ENCODE results near the gene POLR2J. TPM values are rescaled to one million over a fixed set of nuclear protein-coding genes. Genes with fewer than 3 reads are reported as not detected.
A peak's percentile ranks its signal among the peaks of the same experiment; 100 is the strongest.

The POLR2J gene
- total RNA-seq, 1 experiment from 2014 or later: 42.0 TPM

DNA sequence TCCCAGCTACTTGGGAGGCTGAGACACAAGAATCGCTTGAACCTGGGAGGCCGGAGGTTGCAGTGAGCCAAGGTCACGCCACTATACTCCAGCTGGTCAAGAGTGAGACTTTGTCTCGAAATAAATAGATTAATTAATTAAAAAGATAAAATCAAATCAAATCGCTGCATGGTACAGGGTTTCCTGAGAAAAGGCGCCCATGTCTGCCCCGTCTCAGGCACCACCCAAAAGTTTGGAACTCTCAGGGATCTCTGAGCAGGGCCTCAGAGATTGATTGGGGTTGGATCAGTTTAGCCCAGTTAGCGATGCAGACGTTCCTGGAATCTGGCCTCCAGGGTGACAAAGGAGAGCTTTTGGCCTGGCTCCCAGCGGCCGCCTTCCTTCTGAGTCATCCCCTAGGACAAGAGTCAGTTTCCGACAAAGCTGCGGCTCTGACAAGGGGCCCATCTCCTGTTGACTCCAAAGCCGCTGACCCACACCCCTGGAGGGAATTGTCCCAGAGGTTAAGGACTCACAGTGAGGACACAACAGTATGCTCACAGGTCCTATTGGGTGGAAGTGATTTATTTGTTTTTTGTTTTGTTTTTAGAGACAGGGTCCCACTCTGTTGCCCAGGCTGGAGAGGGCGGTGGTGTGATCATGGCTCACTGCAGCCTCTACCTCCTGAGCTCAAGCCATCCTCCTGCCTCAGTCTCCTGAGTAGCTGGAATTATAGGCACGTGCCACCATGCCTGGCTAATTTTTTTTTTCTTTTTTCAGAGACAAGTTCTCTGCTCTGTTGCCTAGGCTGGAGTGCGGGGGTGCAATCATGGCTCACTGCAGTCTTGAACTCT is 38.5 kb downstream of the POLR2J start:
- peak; percentile 79 for DNase-seq (ENCODE audit: low spot score)

GRCh38 chr7:102436118-102436517 is 42.6 kb downstream of the POLR2J start:
- no peak for DNase-seq (ENCODE audit: low spot score)

DNA sequence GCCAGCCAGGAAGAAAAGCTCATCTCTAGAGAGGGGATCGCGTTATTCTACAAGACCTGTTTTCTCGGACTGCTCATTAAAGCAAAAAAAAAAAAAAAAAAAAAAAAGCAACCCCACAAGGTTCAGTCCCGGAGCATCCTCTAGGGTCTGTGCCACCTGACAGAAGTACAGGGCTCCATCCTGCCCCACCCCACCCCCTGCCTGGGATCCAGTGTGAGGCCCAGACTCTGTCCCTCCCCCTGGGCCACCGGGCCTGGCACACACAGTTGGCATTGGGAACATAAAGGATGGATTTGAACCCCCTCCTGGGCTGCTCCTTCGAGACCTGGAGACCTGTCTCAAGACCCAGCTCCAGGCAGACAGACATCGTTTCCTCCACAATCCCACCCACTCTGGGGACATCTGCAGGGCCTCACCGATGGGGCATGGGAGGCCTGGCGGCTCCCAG is 44.7 kb downstream of the POLR2J start:
- DNase-seq (ENCODE audit: low spot score): no peak

GRCh38 chr7:102433219-102434038 is 45.3 kb downstream of the POLR2J start, which contains the start of gene ORAI2:
TSS of gene ORAI2 (plus strand) at chr7:102433575. CDS start at chr7:102438957, 5,382 bp downstream.
- DNase-seq (ENCODE audit: low spot score): peak; percentile 69

GRCh38 chr7:102432442-102433218 is 46.1 kb downstream of the POLR2J start:
- DNase-seq (ENCODE audit: low spot score): no peak

DNA sequence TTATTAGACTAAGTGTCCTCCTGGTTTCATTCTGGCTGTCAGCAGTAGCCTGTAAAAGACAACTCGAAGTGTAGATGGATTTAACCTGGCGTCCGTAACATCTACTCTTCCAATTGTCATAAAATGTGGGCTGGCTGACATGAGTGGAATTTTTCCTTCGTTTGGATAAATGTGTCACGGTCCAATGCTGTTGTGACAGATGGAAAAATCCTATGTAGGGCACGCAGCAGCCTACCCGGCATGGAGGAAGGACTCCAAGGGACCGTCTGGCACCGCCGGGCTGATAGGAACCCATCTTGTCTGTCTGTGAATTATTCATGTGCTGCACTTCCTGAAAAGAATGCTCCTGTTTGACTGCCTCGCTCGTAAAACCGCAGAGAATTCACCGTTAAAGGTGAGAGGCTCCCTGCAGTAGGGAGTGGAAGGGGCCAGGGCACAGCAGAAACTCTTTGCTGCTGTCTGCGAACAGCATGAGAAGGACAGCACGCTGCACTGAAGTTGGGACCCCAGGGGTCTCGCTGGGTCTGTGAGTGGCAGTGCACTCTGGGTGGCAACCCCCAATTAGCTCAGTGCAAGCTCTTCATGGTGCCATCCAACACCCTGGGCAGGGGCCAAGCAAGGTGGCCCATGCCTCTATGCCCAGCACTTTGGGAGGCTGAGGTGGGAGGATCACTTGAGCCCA is 47.0 kb downstream of the POLR2J start:
- no peak for DNase-seq (ENCODE audit: low spot score)

- DNase-seq (ENCODE audit: low spot score): no peak
Observed at GRCh38 chr7:102429141-102429899, 49.4 kb downstream of the POLR2J start.

DNA sequence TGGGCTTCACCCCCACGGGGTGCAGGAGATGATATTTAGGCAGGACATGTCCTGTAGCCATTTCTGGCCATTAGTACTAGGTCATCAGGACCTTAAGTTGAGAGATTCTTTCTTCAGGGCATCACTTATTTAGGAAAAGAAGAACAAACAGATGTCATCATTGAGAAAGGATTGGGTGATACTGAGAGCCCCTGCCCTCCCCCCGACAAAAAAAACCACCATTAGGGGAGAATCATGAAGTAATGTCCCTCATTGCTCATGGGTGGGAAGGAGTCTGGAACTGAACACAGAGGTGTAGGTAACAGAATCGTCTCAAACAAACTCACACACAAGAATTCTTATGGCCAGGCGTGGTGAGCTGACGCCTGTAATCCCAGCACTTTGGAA is 51.7 kb downstream of the POLR2J start:
- DNase-seq (ENCODE audit: low spot score): no peak

DNA sequence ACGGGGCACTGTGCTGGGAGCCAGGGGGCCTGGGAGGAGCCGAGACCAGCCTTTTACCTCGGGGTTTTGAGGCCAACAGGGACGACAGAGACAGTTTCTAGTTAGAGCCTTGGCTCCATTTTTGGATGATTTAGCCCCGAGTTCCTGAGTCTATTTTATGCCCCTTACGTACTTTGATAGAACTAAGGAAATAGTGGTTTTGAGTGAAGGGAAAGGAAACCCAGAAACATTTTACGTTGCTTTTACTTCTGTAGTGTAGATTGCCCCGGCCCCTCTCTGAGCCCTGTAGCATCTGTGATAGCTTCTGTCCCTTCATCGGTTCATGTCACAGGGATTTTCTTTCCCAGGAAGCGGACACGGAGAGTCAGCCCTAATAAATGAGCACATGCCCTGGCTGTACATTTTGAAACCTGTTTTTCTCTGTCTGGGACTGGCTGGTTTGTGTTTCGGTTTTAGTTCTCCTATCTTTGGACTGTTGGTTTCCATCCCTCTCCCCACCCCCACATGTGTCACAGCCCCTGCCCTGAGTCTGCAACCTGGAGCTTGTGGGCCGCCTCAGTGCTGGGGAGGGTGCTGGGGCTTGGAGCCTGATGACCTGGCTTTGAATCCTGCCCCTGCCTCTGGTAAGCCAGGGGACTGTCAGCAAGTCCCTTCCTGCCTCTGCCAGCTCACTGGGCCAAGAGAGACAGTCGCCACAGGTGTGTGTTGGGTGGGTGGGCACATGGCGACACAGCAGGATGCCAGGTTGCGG is 52.3 kb downstream of the POLR2J start:
- no peak for DNase-seq (ENCODE audit: low spot score)

DNA sequence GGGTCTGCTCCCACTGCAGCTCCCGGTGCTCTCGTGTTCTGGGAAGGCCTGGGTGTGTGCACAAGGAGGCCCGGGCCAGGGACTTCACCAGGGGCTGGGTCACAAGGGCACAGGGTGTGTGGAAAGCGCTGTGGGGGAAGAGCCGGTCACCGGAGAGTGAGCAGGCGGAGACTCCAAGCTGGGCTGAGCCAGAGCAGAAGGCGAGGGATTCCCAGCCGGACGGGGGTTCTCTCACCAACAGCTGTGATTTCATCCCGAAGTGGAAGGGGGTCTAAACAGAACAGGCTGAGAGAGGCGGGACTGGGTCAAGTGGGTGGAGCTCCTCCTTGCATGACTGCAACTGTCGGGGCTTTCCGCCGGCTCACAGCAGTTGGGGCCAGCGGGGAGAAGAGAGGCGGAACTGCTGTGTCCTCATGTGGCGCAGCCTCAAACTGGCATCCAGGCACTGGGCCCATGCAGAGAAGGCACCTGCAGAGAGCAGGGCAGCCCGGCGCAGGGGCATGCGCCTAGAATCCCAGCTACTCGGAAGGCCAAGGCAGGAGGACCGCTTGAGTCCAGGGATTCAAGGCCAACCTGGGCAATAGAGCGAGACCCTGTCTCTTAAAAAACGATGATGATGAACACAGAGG is 53.0 kb downstream of the POLR2J start:
- no peak for DNase-seq (ENCODE audit: low spot score)

DNA sequence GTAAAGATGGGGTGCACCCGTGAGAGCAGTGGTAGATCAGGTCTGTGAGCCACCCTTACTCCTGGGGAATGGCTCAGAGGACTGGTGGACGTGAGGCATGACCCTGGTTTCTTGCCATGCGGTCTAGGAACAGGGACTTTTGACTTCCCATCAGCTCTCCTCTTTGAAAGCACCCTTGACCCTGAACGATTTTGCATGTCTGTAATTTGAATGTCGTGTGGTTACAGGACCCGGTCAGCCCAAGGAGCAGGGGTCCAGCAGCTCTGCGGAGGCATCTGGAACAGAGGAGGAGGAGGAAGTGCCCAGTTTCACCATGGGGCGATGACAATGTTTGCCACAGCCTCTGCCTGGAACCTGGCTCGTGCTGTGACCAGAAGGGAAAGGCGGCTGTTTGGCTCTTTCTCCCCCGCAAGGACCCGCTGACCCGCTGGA is 53.9 kb downstream of the POLR2J start:
- no peak for DNase-seq (ENCODE audit: low spot score)

- no peak for DNase-seq (ENCODE audit: low spot score)
Observed at GRCh38 chr7:102424129-102424551, 54.6 kb downstream of the POLR2J start.

Other genes starting within 250 kb of the POLR2J start
- 1.8 and 3.3 TPM in 2 replicates for gene SH2B2, start 192.1 kb downstream of the POLR2J start, total RNA-seq (2014; rRNA removed; shearing (Covaris generic))
- not detected in 2 replicates for gene SPDYE6, start 122.5 kb downstream of the POLR2J start, total RNA-seq (2014; rRNA removed; shearing (Covaris generic))
- gene PRKRIP1, start 82.6 kb downstream of the POLR2J start, total RNA-seq (2014; rRNA removed; shearing (Covaris generic)): 20.9 and 24.5 TPM in 2 replicates
- gene ORAI2, start 45.3 kb downstream of the POLR2J start, total RNA-seq (2014; rRNA removed; shearing (Covaris generic)): 35.9 and 37.3 TPM in 2 replicates
- gene ALKBH4, start 14.1 kb downstream of the POLR2J start, total RNA-seq (2014; rRNA removed; shearing (Covaris generic)): 45.7 and 52.7 TPM in 2 replicates
- 30.6 and 42.1 TPM in 2 replicates for gene LRWD1, start 13.9 kb downstream of the POLR2J start, total RNA-seq (2014; rRNA removed; shearing (Covaris generic))
- 0.83 and 2.6 TPM in 2 replicates for gene RASA4B, start 38.9 kb upstream of the POLR2J start, total RNA-seq (2014; rRNA removed; shearing (Covaris generic))
- 0.15 TPM in 1 of 2 replicates, not detected in the other for gene UPK3BL2, start 64.8 kb upstream of the POLR2J start, total RNA-seq (2014; rRNA removed; shearing (Covaris generic))
- gene SPDYE2, start 72.3 kb upstream of the POLR2J start, total RNA-seq (2014; rRNA removed; shearing (Covaris generic)): not detected in 2 replicates
- gene POLR2J3, start 93.7 kb upstream of the POLR2J start, total RNA-seq (2014; rRNA removed; shearing (Covaris generic)): 4.9 and 11.9 TPM in 2 replicates
- gene RASA4, start 137.8 kb upstream of the POLR2J start, total RNA-seq (2014; rRNA removed; shearing (Covaris generic)): 3.4 and 10.3 TPM in 2 replicates
- 0.27 and 7.2 TPM in 2 replicates for gene UPK3BL1, start 163.9 kb upstream of the POLR2J start, total RNA-seq (2014; rRNA removed; shearing (Covaris generic))
- gene SPDYE2B, start 171.4 kb upstream of the POLR2J start, total RNA-seq (2014; rRNA removed; shearing (Covaris generic)): not detected in 2 replicates
- 0.15 TPM in 1 of 2 replicates, not detected in the other for gene POLR2J2, start 192.7 kb upstream of the POLR2J start, total RNA-seq (2014; rRNA removed; shearing (Covaris generic))